Activated CD8-positive, alpha-beta T cell treated with anti-CD3 and anti-CD28 coated beads, Interleukin-2, amount 10 ng/mL, durations not matched to agents 7 days and 5 days (primary cell): ENCODE results near the gene MCFD2. TPM values are rescaled to one million over a fixed set of nuclear protein-coding genes. Genes with fewer than 3 reads are reported as not detected.

Source experiments
- ATAC-seq: fragments of 150-1000 bp; cut with Tn5 transposase; one replicate; pipeline ENCODE4 v1.10.0; 2021; ENCODE audit warnings: moderate library complexity
- CTCF ChIA-PET: fragments of 350-600 bp; sonication (Branson Sonifier 250); formaldehyde crosslinking; loops from one replicate; lab custom pipeline; 2021; ENCODE audit warnings: antibody characterized with exemption; lab: Charles Lee
- POLR2A ChIA-PET: fragments of 350-600 bp; sonication (Branson Sonifier 250); formaldehyde crosslinking; loops from one replicate; lab custom pipeline; 2021; ENCODE audit warnings: antibody characterized with exemption; lab: Charles Lee
- DNase-seq: peaks from one replicate; pipeline ENCODE4 v3.0.0-alpha.2; 2020
- H3K27ac Mint-ChIP-seq: one replicate; pipeline ENCODE4 v1.8.0; 2021; ENCODE audit warnings: mild to moderate bottlenecking, mixed read lengths
- H3K27me3 Mint-ChIP-seq: one replicate; pipeline ENCODE4 v1.8.0; 2021; ENCODE audit warnings: low read depth, mixed read lengths
- H3K36me3 Mint-ChIP-seq: one replicate; pipeline ENCODE4 v1.8.0; 2021; ENCODE audit warnings: low read depth, mixed read lengths
- H3K4me1 Mint-ChIP-seq: one replicate; pipeline ENCODE4 v1.8.0; 2021; ENCODE audit warnings: low read depth, mixed read lengths
- H3K4me3 Mint-ChIP-seq: one replicate; pipeline ENCODE4 v1.8.0; 2021; ENCODE audit warnings: mild to moderate bottlenecking, mixed read lengths
- H3K9me3 Mint-ChIP-seq: one replicate; pipeline ENCODE4 v1.8.0; 2022; ENCODE audit warnings: mixed read lengths; ENCODE audit not compliant: insufficient read depth
- total RNA-seq, 2 experiments: library from RNA; stranded (reverse); gene quantifications; one replicate each; pipeline ENCODE4 v1.2.3, GENCODE V29; 2021

MCFD2 gene
- total RNA-seq, 2 experiments from 2014 or later: 41.7 to 44.3 TPM

DNA sequence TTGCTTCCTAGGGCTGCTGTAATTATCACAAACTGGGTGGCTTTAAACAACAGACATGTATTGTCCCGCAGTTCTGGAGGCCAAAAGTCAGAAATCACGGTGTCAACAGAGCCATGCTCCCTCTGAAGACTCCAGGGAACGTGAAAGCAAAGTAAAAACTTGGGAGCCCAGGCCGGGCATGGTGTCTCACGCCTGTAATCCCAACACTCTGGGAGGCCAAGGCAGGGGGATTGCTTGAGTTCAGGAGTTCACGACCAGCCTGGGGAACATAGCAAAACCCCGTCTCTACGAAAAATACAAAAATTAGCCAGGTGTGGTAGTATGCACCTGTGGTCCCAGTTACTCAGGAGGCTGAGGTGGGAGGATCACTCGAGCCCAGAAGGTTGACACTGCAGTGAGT lies 63.5 kb downstream of the MCFD2 start:
- H3K4me3 Mint-ChIP-seq: no peak overlapping the region
- peaks cover 8% of the 10 kb centered on the region for H3K27me3 Mint-ChIP-seq
- no peaks in the 10 kb centered on the region for H3K36me3 Mint-ChIP-seq
- ATAC-seq (no peak), DNase-seq (no peak)
- POLR2A ChIA-PET: no interaction called here
- H3K9me3 Mint-ChIP-seq: no peaks in the 10 kb centered on the region
- H3K4me1 Mint-ChIP-seq: no peaks in the 10 kb centered on the region
- H3K27ac Mint-ChIP-seq: no peak overlapping the region
- CTCF ChIA-PET: no interaction called here

Other genes with a start within 250 kb of the MCFD2 start
- 1 to 10 TPM; 5.8 to 6.7 TPM for gene SOCS5, start 216.5 kb downstream of the MCFD2 start, total RNA-seq
- 10 to 100 TPM; 59.3 to 61.0 TPM for gene TTC7A, start 25.4 kb upstream of the MCFD2 start, total RNA-seq
- under 1 TPM in 1 of 2 experiments, not detected in 1; 0.21 TPM for gene STPG4, start 239.5 kb upstream of the MCFD2 start, total RNA-seq